HG02973 (cell line): Measurements from ENCODE around the gene HK2.
"Not testable (repeated sequence)": the region's sequence is repeated elsewhere in the genome, so short reads cannot be mapped to it uniquely, and the experiment has no call there.

ENCODE experiments used
- ATAC-seq: cut with Tn5 transposase; IDR thresholded peaks from one replicate; pipeline ENCODE4 v1.9.1; 2021; ENCODE audit warnings: moderate library complexity; ENCODE audit not compliant: unreplicated experiment

Gene HK2

GRCh38 chr2:74893332-74893731 is 59.4 kb downstream of the HK2 start:
- no peak for ATAC-seq

GRCh38 chr2:74894272-74894981 is 60.5 kb downstream of the HK2 start:
- ATAC-seq = no peak

- no peak for ATAC-seq
Measured at GRCh38 chr2:74895001-74895400, 61.1 kb downstream of the HK2 start.

- ATAC-seq = no peak
Measured at GRCh38 chr2:74896232-74896631, 62.3 kb downstream of the HK2 start.

GRCh38 chr2:74900225-74900624 is 66.3 kb downstream of the HK2 start:
- not testable (repeated sequence) for ATAC-seq

GRCh38 chr2:74902281-74902860 is 68.4 kb downstream of the HK2 start:
- no peak for ATAC-seq

GRCh38 chr2:74906395-74906794 is 72.5 kb downstream of the HK2 start:
- no peak for ATAC-seq

GRCh38 chr2:74907560-74907959 is 73.6 kb downstream of the HK2 start:
- ATAC-seq = not testable (repeated sequence)

- no peak for ATAC-seq
Measured at GRCh38 chr2:74908748-74909444, 75.0 kb downstream of the HK2 start.

GRCh38 chr2:74910245-74910644 is 76.3 kb downstream of the HK2 start:
- ATAC-seq = no peak

GRCh38 chr2:74911061-74911460 is 77.1 kb downstream of the HK2 start:
- ATAC-seq = no peak

- ATAC-seq = no peak
Measured at GRCh38 chr2:74915743-74916142, 81.8 kb downstream of the HK2 start.

- no peak for ATAC-seq
Measured at GRCh38 chr2:74916394-74916793, 82.5 kb downstream of the HK2 start.

- ATAC-seq = no peak
Measured at GRCh38 chr2:74917702-74918619, 84.0 kb downstream of the HK2 start.

- peak; percentile 51 for ATAC-seq
Measured at GRCh38 chr2:74919827-74920226, 85.9 kb downstream of the HK2 start.

- no peak for ATAC-seq
Measured at GRCh38 chr2:74921236-74921736, 87.4 kb downstream of the HK2 start.

GRCh38 chr2:74922592-74923227 is 88.8 kb downstream of the HK2 start:
- no peak for ATAC-seq

GRCh38 chr2:74924463-74925265 is 90.7 kb downstream of the HK2 start:
- no peak for ATAC-seq

- no peak for ATAC-seq
Measured at GRCh38 chr2:74925361-74925786, 91.4 kb downstream of the HK2 start.

GRCh38 chr2:74927621-74928020 is 93.7 kb downstream of the HK2 start:
- ATAC-seq = no peak
